Measurements from ENCODE around the gene SRPRB.

Gene SRPRB, protein sequence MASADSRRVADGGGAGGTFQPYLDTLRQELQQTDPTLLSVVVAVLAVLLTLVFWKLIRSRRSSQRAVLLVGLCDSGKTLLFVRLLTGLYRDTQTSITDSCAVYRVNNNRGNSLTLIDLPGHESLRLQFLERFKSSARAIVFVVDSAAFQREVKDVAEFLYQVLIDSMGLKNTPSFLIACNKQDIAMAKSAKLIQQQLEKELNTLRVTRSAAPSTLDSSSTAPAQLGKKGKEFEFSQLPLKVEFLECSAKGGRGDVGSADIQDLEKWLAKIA

GRCh38 chr3:133805702-133806475 lies at the start of gene SRPRB:
Gene SRPRB, plus strand, starts transcription at chr3:133805815. Its CDS starts 34 bp downstream, at chr3:133805849.
- TF ChIP-seq, protein P1, sequence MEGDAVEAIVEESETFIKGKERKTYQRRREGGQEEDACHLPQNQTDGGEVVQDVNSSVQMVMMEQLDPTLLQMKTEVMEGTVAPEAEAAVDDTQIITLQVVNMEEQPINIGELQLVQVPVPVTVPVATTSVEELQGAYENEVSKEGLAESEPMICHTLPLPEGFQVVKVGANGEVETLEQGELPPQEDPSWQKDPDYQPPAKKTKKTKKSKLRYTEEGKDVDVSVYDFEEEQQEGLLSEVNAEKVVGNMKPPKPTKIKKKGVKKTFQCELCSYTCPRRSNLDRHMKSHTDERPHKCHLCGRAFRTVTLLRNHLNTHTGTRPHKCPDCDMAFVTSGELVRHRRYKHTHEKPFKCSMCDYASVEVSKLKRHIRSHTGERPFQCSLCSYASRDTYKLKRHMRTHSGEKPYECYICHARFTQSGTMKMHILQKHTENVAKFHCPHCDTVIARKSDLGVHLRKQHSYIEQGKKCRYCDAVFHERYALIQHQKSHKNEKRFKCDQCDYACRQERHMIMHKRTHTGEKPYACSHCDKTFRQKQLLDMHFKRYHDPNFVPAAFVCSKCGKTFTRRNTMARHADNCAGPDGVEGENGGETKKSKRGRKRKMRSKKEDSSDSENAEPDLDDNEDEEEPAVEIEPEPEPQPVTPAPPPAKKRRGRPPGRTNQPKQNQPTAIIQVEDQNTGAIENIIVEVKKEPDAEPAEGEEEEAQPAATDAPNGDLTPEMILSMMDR (IDR thresholded peaks at IDR 0.05): no peak

DNA sequence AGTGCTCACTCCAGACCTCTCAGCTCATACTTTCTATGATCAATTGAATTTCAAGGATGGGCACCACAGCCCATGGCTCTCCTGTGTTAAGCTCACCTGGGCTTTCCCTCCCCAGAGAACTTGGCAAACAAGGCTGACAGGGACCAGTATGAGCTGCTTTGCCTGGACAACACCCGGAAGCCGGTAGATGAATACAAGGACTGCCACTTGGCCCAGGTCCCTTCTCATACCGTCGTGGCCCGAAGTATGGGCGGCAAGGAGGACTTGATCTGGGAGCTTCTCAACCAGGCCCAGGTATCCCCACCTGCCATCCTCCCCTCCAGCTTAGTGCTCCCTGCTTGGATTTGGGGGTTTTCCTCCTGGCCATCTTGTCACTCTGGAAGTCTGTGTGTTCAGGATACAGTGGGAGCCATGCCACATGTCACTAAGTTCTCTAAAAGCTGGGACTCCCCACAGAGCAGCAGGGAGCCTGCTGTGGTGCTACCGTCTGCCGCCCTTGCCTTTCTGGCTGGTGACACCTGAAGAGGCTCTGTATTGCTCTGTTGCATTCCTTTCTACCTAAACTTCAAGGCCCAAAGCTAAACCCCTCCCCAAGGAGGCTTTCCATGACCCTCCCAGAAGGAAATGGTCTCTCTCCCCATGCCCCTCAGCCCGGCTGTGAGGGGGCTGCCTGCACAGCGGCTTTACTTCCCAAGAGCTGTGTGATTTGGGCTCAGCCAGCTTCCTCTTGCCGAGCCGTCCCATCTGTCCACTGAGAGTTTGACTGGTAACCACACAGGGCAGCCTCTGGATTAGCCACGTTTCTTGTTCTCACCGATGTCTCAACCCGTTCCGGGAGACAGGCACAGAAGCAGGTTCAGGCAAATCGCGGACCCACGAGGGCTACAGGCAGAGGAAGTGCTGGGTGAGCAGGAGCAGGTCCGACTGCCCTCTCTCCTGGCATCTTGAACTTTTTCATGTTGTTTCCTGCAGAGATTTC lies 48.6 kb upstream of the SRPRB start:
- TF ChIP-seq, protein P1 (IDR thresholded peaks at IDR 0.05): no peak

DNA sequence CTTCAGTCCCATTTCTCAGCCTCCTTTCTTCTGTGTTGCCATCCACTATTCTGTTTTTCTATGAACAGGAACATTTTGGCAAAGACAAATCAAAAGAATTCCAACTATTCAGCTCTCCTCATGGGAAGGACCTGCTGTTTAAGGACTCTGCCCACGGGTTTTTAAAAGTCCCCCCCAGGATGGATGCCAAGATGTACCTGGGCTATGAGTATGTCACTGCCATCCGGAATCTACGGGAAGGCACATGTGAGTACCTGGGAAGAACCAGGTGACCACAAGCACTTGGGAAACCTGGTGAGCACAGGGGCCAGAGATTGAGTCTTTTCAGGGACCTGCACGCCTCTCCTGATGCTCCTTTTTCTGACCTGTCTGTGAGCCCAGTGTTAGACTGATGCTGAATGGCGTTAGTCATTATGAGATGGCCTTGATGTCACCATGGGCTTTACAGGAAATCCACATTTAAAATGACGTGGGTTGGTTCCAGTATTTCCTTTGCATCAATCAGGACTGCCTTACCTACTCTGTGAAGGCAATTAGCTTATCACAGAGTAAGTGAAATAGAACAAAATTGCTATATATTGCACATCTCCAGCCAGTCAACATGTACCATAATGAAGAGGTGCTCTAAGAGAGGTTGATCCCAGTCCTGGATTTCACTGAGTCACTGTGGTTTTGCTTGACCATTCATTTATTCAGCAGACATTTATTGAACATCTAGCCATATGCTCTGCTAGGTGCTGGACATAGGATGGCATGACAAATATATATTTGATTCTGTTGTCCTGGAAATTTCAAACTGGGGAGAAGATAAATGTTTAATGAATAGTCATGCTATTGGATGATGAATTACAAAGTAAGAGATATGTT lies 47.7 kb upstream of the SRPRB start:
- TF ChIP-seq, protein P1 (IDR thresholded peaks at IDR 0.05): no peak

GRCh38 chr3:133758568-133758928 lies 47.1 kb upstream of the SRPRB start:
- TF ChIP-seq, protein P1 (IDR thresholded peaks at IDR 0.05): no peak

- TF ChIP-seq, protein P1 (IDR thresholded peaks at IDR 0.05): no peak
Observed at GRCh38 chr3:133758964-133759739, 46.5 kb upstream of the SRPRB start.

- TF ChIP-seq, protein P1 (IDR thresholded peaks at IDR 0.05): no peak
Observed at GRCh38 chr3:133759740-133760305, 45.8 kb upstream of the SRPRB start.

All from LNCAP (cell line).